Ovary (tissue), 9 donors: ENCODE data around the gene PHACTR1. TPM values are rescaled to one million over a fixed set of nuclear protein-coding genes. Genes with fewer than 3 reads are reported as not detected.

Source experiments
- DNase-seq, 5 donors: peaks; one replicate each; pipeline ENCODE4 v3.0.0-alpha.2; 2019 to 2020
- H3K27ac ChIP-seq, 2 donors: fragments of 200-600 bp; one replicate each; pipeline versions ENCODE4 v1.5.1 to v1.8.0; 2019 to 2022
- H3K27me3 ChIP-seq: fragments of 200-600 bp; one replicate; pipeline ENCODE4 v1.8.0; 2022
- H3K36me3 ChIP-seq: fragments of 200-600 bp; sonication (generic); one replicate; pipeline ENCODE4 v1.5.1; 2019
- H3K4me1 ChIP-seq: one replicate; pipeline ENCODE4 v1.8.1; 2013; ENCODE audit warnings: mild to moderate bottlenecking, moderate library complexity; ENCODE audit not compliant: insufficient read depth
- H3K4me3 ChIP-seq: fragments of 200-600 bp; sonication (generic); one replicate; pipeline ENCODE4 v1.5.1; 2017
- H3K9me3 ChIP-seq, 2 donors: fragments of 200-600 bp in 1 of 2; sonication (generic) in 1 of 2; one replicate each; pipeline versions ENCODE4 v1.5.1 to v1.8.1; 2013 to 2019; ENCODE audit warnings: mild to moderate bottlenecking in 1 of 2, moderate library complexity in 1 of 2
- CTCF ChIP-seq, 3 donors: fragments of 450-650 bp in 2 of 3; fragments of 200-600 bp in 1 of 3; IDR thresholded peaks; one replicate each; pipeline versions ENCODE4 v1.5.1 to v1.8.0; 2016 to 2022; ENCODE audit warnings: antibody characterized with exemption in 3 of 3, mild to moderate bottlenecking in 1 of 3
- EP300 ChIP-seq: sonication (generic); formaldehyde crosslinking; IDR thresholded peaks from one replicate; pipeline ENCODE4 v1.6.1; 2017; ENCODE audit warnings: antibody characterized with exemption
- POLR2A ChIP-seq: fragments of 450-650 bp; IDR thresholded peaks from one replicate; pipeline ENCODE4 v1.6.1; 2017; ENCODE audit warnings: antibody characterized with exemption, mild to moderate bottlenecking, moderate library complexity
- WGBS, 3 donors: extraction: QIAGEN DNeasy Blood & Tissue Kit in 1 of 3; methylation state at CpG; one replicate each; pipeline versions ENCODE4 v1.1.5 to v1.1.7; 2013 to 2017; 5-methylcytosine and 5-hydroxymethylcytosine counted together
- intact Hi-C, 4 donors: fragments of 100-400 bp; cut with DNase I; formaldehyde crosslinking; loops; one replicate each; pipeline versions ENCODE4 v1.11.0 to v1.15.1; 2022 to 2023
- polyA plus RNA-seq, 2 donors: library from polyadenylated mRNA; stranded (reverse); fragments of 200-250 nt in 1 of 2; fragments of 350-450 nt in 1 of 2; fragmentation: Illumina TruSeq in 1 of 2; extraction: RNeasy Lipid Tissue Mini Kit (QIAGEN cat#74804) in 1 of 2; gene quantifications; one replicate each; pipeline ENCODE4 v1.2.3, GENCODE V29; 2013 to 2014
- total RNA-seq, 7 donors: library from RNA; depleted of rRNA in 2 of 7; stranded (reverse); fragments of >200 nt in 2 of 7; fragmentation: NEBNext Ultra II Directional in 3 of 7; extraction: Animal tissue kit (Norgen Biotek cat#: 25700) in 3 of 7; gene quantifications; one replicate each; pipeline versions ENCODE4 v1.1.0 to v1.2.4, GENCODE V29; 2016 to 2023
- donor health status: DM: no; HTN: no; CAD: no; lungs with moderate emphysema.
- donor health status: DM: no; HTN: no; CAD: no.
- donor health status: Bipolar disorder and iron deficiency.
- donor health status: DM: yes; HTN: yes; CAD: no.
- donor health status: DM: no; HTN: no; CAD: no.
- donor health status: DM: yes; HTN: yes; CAD: no.

Gene PHACTR1
- total and polyA plus RNA-seq, 9 donors = 0.48 to 10.9 (median 3.7) TPM

DNA sequence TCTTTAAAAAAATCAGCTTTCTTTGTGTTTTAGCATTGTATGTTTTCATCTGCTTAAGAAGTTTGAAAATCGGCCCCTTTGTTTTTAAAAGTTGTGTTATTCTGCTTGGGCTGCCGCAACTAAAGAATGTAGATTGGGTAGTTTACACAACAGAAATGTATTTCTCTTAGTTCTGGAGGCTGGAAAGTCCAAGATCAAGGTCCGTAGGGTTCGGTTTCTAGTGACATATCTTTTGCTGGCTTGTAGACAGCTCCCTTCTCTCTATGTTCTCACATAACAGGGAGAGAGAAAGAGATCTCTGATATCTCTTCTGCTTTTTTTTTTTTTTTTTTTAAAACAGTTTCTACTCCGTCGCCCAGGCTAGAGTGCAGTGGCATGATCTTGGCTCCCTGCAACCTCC lies 473.1 kb downstream of the PHACTR1 start:
- H3K27me3 ChIP-seq = no peaks in the 10 kb centered on the region
- H3K4me1 ChIP-seq = no peaks in the 10 kb centered on the region
- TF ChIP-seq CTCF (IDR thresholded peaks at IDR 0.05) (no peak), POLR2A (no peak), EP300 (no peak)
- H3K36me3 ChIP-seq = no peaks in the 10 kb centered on the region
- DNase-seq = no peak
- H3K4me3 ChIP-seq = no peak overlapping the region
- no peak overlapping the region for H3K27ac ChIP-seq
- 78 to 83% (median 81%) methylated on average over 6 of the region's 6 CpGs for WGBS, 3 donors
- no peaks in the 10 kb centered on the region for H3K9me3 ChIP-seq
- intact Hi-C loops = no loop called here

DNA sequence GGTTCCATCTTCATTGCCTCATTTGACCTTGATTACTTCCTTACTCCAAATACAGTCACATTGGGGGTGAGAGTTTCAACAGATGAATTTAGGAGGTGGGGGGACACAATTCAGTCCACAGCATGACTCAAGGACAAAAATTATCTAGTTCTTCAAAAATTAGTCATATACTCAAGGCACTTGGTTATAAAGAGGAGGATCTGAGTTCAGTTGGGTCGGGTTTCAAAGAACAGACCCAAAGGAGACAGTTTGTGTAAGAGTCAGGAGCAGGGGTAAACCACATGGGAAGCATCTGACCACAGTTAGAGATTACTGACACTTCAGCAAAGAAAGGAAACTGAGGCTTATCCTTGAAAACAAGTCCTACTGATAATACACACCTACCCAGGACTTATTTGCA lies 473.8 kb downstream of the PHACTR1 start:
- H3K36me3 ChIP-seq = no peaks in the 10 kb centered on the region
- TF ChIP-seq CTCF (IDR thresholded peaks at IDR 0.05) = no peak
- TF ChIP-seq EP300 = no peak
- TF ChIP-seq POLR2A = no peak
- H3K27me3 ChIP-seq = no peaks in the 10 kb centered on the region
- no peak overlapping the region for H3K4me3 ChIP-seq
- DNase-seq = no peak
- no peaks in the 10 kb centered on the region for H3K9me3 ChIP-seq
- 83 to 97% (median 88%) methylated on average over 1 of the region's 1 CpG for WGBS, 3 donors
- no peak overlapping the region for H3K27ac ChIP-seq
- intact Hi-C loops = no loop called here
- H3K4me1 ChIP-seq = no peaks in the 10 kb centered on the region

- TF ChIP-seq EP300 (no peak), CTCF (IDR thresholded peaks at IDR 0.05) (no peak), POLR2A (no peak)
- no peaks in the 10 kb centered on the region for H3K36me3 ChIP-seq
- H3K27ac ChIP-seq = no peak overlapping the region
- H3K4me1 ChIP-seq = no peaks in the 10 kb centered on the region
- H3K9me3 ChIP-seq = no peaks in the 10 kb centered on the region
- WGBS, 3 donors = 22 to 28% (median 24%) methylated on average over 1 of the region's 1 CpG
- no peak for DNase-seq
- no peak overlapping the region for H3K4me3 ChIP-seq
- intact Hi-C loops = no loop called here
- no peaks in the 10 kb centered on the region for H3K27me3 ChIP-seq
Measured at GRCh38 chr6:13191461-13191860, 474.9 kb downstream of the PHACTR1 start.

DNA sequence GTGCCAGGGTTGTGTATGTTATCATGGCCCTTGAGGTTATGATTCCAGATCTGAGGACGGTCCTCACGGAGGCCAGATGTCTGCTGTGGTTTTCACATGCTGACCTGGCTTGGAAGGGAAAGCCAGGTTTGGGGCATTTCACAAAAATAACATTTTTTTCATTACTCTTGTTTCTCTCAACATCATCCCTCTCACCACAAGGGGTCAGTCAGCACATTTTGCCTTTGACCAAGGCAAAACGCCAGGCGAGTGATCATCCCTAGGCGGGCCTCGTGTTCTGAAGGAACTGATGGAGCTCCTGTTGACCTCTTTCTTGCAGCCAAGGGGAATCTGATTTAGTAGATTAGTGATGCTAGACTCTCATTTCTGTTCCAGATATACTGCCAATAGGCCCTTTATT lies 478.3 kb downstream of the PHACTR1 start:
- Histone ChIP-seq H3K9me3 (no peaks in the 10 kb centered on the region), H3K4me3 (no peak overlapping the region), H3K36me3 (no peaks in the 10 kb centered on the region), H3K27me3 (no peaks in the 10 kb centered on the region), H3K27ac (no peak overlapping the region), H3K4me1 (no peaks in the 10 kb centered on the region)
- DNase-seq = peak in 3 of 5 donors; percentile 10 to 36 (median 19)
- WGBS, 3 donors = 12 to 31% (median 17%) methylated on average over 6 of the region's 6 CpGs
- intact Hi-C loops = no loop called here
- TF ChIP-seq EP300 = no peak
- TF ChIP-seq POLR2A = no peak
- no peak for TF ChIP-seq CTCF (IDR thresholded peaks at IDR 0.05)

GRCh38 chr6:13195803-13196202 lies 479.2 kb downstream of the PHACTR1 start:
- WGBS, 3 donors = 67 to 83% (median 68%) methylated on average over 5 of the region's 5 CpGs
- intact Hi-C loops = no loop called here
- no peak for DNase-seq
- Histone ChIP-seq H3K36me3 (no peaks in the 10 kb centered on the region), H3K27me3 (no peaks in the 10 kb centered on the region), H3K27ac (no peak overlapping the region), H3K4me3 (no peak overlapping the region), H3K9me3 (no peaks in the 10 kb centered on the region), H3K4me1 (no peaks in the 10 kb centered on the region)
- TF ChIP-seq CTCF (IDR thresholded peaks at IDR 0.05) = no peak
- no peak for TF ChIP-seq POLR2A
- no peak for TF ChIP-seq EP300
